Stimulated activated CD4-positive, alpha-beta T cell treated with anti-CD3 and anti-CD28 coated beads, Interleukin-2, amount 100 ng/mL, for 48 hours (primary cell): ENCODE measurements around the gene PHKA2.

Source experiments
- DNase-seq, 2 donors: peaks; one replicate each; pipeline ENCODE4 v3.0.0-alpha.2; 2020

The PHKA2 gene

GRCh38 chrX:18887825-18888212 lies 96.1 kb downstream of the PHKA2 start:
- no peak for DNase-seq

- DNase-seq: no peak
Measured at GRCh38 chrX:18887177-18887824, 96.6 kb downstream of the PHKA2 start.

GRCh38 chrX:18886344-18887161 lies 97.4 kb downstream of the PHKA2 start:
- peak; percentile 25 to 51 for DNase-seq

GRCh38 chrX:18886005-18886343 lies 97.9 kb downstream of the PHKA2 start:
- DNase-seq: no peak

- no peak for DNase-seq
Measured at GRCh38 chrX:18885328-18886004, 98.4 kb downstream of the PHKA2 start.

GRCh38 chrX:18884916-18885315 lies 99.0 kb downstream of the PHKA2 start:
- no peak for DNase-seq

GRCh38 chrX:18883961-18884765 lies 99.8 kb downstream of the PHKA2 start:
- DNase-seq: no peak

GRCh38 chrX:18883234-18883960 lies 100.5 kb downstream of the PHKA2 start:
- no peak for DNase-seq

GRCh38 chrX:18879144-18879543 lies 104.8 kb downstream of the PHKA2 start:
- DNase-seq: no peak

- DNase-seq: no peak
Measured at GRCh38 chrX:18877469-18877868, 106.4 kb downstream of the PHKA2 start.

GRCh38 chrX:18875256-18875878 lies 108.5 kb downstream of the PHKA2 start:
- no peak for DNase-seq

- DNase-seq: no peak
Measured at GRCh38 chrX:18874560-18875255, 109.2 kb downstream of the PHKA2 start.

GRCh38 chrX:18873836-18874235 lies 110.1 kb downstream of the PHKA2 start:
- no peak for DNase-seq

- DNase-seq: no peak
Measured at GRCh38 chrX:18873189-18873791, 110.6 kb downstream of the PHKA2 start.

- DNase-seq: no peak
Measured at GRCh38 chrX:18872621-18873020, 111.3 kb downstream of the PHKA2 start.

GRCh38 chrX:18871970-18872369 lies 111.9 kb downstream of the PHKA2 start:
- DNase-seq: no peak

- DNase-seq: no peak
Measured at GRCh38 chrX:18871161-18871890, 112.6 kb downstream of the PHKA2 start.

GRCh38 chrX:18864390-18864920 lies 119.5 kb downstream of the PHKA2 start:
- DNase-seq: no peak

- no peak for DNase-seq
Measured at GRCh38 chrX:18861511-18861910, 122.4 kb downstream of the PHKA2 start.

GRCh38 chrX:18856645-18856997 lies 127.3 kb downstream of the PHKA2 start:
- no peak for DNase-seq
